Measurements from ENCODE around the gene RASSF5.

DNA sequence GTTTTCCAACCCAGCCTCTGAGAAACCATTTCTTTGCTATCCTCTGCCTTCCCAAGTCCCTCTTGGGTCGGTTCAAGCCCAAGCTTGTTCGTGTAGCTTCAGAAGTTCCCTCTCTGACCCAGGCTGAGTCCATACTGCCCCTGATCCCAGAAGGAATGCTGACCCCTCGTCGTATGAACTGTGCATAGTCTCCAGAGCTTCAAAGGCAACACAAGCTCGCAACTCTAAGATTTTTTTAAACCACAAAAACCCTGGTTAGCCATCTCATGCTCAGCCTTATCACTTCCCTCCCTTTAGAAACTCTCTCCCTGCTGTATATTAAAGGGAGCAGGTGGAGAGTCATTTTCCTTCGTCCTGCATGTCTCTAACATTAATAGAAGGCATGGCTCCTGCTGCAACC lies 81.2 kb downstream of the RASSF5 start:
- TF ChIP-seq YY1 (IDR thresholded peaks at IDR 0.05; ENCODE audit: insufficient read depth, insufficient read length) (no peak), SUZ12 (IDR thresholded peaks at IDR 0.05; ENCODE audit: extremely low read depth, insufficient read depth, insufficient read length) (no peak), ZNF274 (IDR thresholded peaks at IDR 0.05; ENCODE audit: low read depth, low read length) (no peak)
